ENCODE results near the gene KRCC1. TPM values are rescaled to one million over a fixed set of nuclear protein-coding genes. Genes with fewer than 3 reads are reported as not detected.

Gene KRCC1
- total and polyA plus RNA-seq, 9 of the 15 experiments (the other 6 are each of a cell fraction or from before 2014, with no cell fraction given), result 1.9 to 6.0 (median 2.2) TPM

GRCh38 chr2:88016960-88017779, 38.4 kb downstream of the KRCC1 start (continued):
- TF ChIP-seq E2F6 (IDR thresholded peaks at IDR 0.05; ENCODE audit: borderline replicate concordance in 1 of 2, extremely low read depth in 1 of 2, insufficient read depth in 1 of 2, insufficient read length in 1 of 2, low read depth in 1 of 2, low read length in 1 of 2, poor library complexity in 1 of 2, severe bottlenecking in 1 of 2) (peak in 1 of 2 experiments; percentile 59), ZBTB7A (IDR thresholded peaks at IDR 0.05; ENCODE audit: borderline replicate concordance, control insufficient read depth, low read depth, low read length) (peak; percentile 34; the same call in 1 of the 2 replicates), KLF16 (IDR thresholded peaks at IDR 0.05) (no peak), MYBL2 (IDR thresholded peaks at IDR 0.05; ENCODE audit: low read depth) (no peak; the same call in 1 of the 2 replicates), MYBL2 (CRISPR knock-in tag; IDR thresholded peaks at IDR 0.05; ENCODE audit: borderline replicate concordance) (no peak), KAT2B (IDR thresholded peaks at IDR 0.05; ENCODE audit: low read depth, low read length) (no peak), ZFX (CRISPR knock-in tag; IDR thresholded peaks at IDR 0.05) (peak; percentile 81), PBX2 (CRISPR knock-in tag; IDR thresholded peaks at IDR 0.05; ENCODE audit: low read depth) (peak; percentile 61), PBX2 (tag; conservative IDR thresholded peaks at IDR 0.05; ENCODE audit: low read depth) (no peak)
